C4-2B (cell line): ENCODE measurements around the gene EMC9.

Source experiments
- ZFX ChIP-seq: fragments of 450-650 bp; IDR thresholded peaks from 2 replicates; pipeline ENCODE4 v1.6.1; 2017
- TF ChIP-seq, protein P1 (sequence below): fragments of 450-650 bp; conservative IDR thresholded peaks from 2 replicates; pipeline ENCODE4 v1.5.1; 2017; ENCODE audit warnings: mild to moderate bottlenecking

DNA sequence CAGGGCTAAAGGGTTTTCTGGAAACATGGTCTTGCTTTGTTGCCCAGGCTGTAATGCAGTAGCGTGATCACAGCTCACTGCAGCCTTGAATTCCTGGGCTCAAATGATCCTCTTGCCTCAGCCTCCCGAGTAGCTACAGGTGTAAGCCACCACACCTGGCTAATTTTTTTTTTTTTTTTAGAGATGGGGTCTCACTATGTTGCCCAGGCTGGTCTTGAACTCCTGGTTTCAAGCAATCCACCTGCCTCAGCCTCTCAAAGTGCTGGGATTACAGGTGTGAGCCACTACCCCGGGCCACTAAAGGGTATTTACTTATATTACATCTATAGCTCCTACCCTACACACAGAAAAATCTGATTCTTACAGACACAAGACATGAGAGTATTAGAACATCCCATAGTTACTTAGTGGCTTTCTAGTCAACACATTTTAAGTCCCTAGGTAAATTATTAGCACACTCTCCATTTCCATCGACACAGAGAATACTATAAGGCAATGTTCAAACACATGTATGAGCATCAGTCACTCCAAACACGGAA lies 33.0 kb downstream of the EMC9 start:
- no peak for TF ChIP-seq ZFX
- TF ChIP-seq, protein P1, sequence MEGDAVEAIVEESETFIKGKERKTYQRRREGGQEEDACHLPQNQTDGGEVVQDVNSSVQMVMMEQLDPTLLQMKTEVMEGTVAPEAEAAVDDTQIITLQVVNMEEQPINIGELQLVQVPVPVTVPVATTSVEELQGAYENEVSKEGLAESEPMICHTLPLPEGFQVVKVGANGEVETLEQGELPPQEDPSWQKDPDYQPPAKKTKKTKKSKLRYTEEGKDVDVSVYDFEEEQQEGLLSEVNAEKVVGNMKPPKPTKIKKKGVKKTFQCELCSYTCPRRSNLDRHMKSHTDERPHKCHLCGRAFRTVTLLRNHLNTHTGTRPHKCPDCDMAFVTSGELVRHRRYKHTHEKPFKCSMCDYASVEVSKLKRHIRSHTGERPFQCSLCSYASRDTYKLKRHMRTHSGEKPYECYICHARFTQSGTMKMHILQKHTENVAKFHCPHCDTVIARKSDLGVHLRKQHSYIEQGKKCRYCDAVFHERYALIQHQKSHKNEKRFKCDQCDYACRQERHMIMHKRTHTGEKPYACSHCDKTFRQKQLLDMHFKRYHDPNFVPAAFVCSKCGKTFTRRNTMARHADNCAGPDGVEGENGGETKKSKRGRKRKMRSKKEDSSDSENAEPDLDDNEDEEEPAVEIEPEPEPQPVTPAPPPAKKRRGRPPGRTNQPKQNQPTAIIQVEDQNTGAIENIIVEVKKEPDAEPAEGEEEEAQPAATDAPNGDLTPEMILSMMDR: no peak
